ENCODE measurements around the gene BORA.
"Not testable (repeated sequence)": the region's sequence is repeated elsewhere in the genome, so short reads cannot be mapped to it uniquely, and the experiment has no call there.

Gene BORA

GRCh38 chr13:72757792-72758535 is 30.2 kb downstream of the BORA start:
- TF ChIP-seq CTCF (IDR thresholded peaks at IDR 0.05; ENCODE audit: borderline replicate concordance, insufficient read depth, low read depth, low read length), result no peak

GRCh38 chr13:72760189-72760588 is 32.5 kb downstream of the BORA start:
- no peak for TF ChIP-seq CTCF (IDR thresholded peaks at IDR 0.05; ENCODE audit: borderline replicate concordance, insufficient read depth, low read depth, low read length)
- no peak overlapping the region for H3K4me3 ChIP-seq (ENCODE audit: low read depth, low read length)

More at GRCh38 chr13:72757792-72758535, 30.2 kb downstream of the BORA start:
- H3K4me3 ChIP-seq (ENCODE audit: low read depth, low read length), result no peak overlapping the region

GRCh38 chr13:72763411-72763810 is 35.7 kb downstream of the BORA start:
- TF ChIP-seq CTCF (IDR thresholded peaks at IDR 0.05; ENCODE audit: borderline replicate concordance, insufficient read depth, low read depth, low read length), result no peak
- no peak overlapping the region for H3K4me3 ChIP-seq (ENCODE audit: low read depth, low read length)

- TF ChIP-seq CTCF (IDR thresholded peaks at IDR 0.05; ENCODE audit: borderline replicate concordance, insufficient read depth, low read depth, low read length), result no peak
Observed at GRCh38 chr13:72774019-72774418, 46.3 kb downstream of the BORA start.

GRCh38 chr13:72781451-72782439 is 54.0 kb downstream of the BORA start, which contains the start of the genes DIS3 and PIBF1:
TSS of gene DIS3 (minus strand) at chr13:72781900. CDS start at chr13:72781832, 68 bp downstream.
TSS of gene PIBF1 (plus strand) at chr13:72782133. CDS start at chr13:72783470, 1,337 bp downstream.
- peak within 1 kb of the TSS; percentile 59 for H3K4me3 ChIP-seq (ENCODE audit: low read depth, low read length)
- peak; percentile 23; the same call in 1 of the 2 replicates for TF ChIP-seq CTCF (IDR thresholded peaks at IDR 0.05; ENCODE audit: borderline replicate concordance, insufficient read depth, low read depth, low read length)

More at GRCh38 chr13:72774019-72774418, 46.3 kb downstream of the BORA start:
- no peak overlapping the region for H3K4me3 ChIP-seq (ENCODE audit: low read depth, low read length)

- no peak for TF ChIP-seq CTCF (IDR thresholded peaks at IDR 0.05; ENCODE audit: borderline replicate concordance, insufficient read depth, low read depth, low read length)
- peak overlapping the region; percentile 3 for H3K4me3 ChIP-seq (ENCODE audit: low read depth, low read length)
Observed at GRCh38 chr13:72782717-72783116, 55.0 kb downstream of the BORA start.

- H3K4me3 ChIP-seq (ENCODE audit: low read depth, low read length), result not testable (repeated sequence)
Observed at GRCh38 chr13:72784679-72785078, 57.0 kb downstream of the BORA start.
